HEK293 (cell line): ENCODE results near the gene KDM3B.
"Not testable (repeated sequence)": the region's sequence is repeated elsewhere in the genome, so short reads cannot be mapped to it uniquely, and the experiment has no call there.

ENCODE experiments used
- CTCF ChIA-PET: fragments of 350-600 bp; formaldehyde crosslinking; extraction: SDS; loops from one replicate; lab custom pipeline; 2021; ENCODE audit warnings: antibody characterized with exemption; lab: Yijun Ruan, JAX
- POLR2A ChIA-PET: fragments of 300-600 bp; formaldehyde crosslinking; extraction: SDS; loops from one replicate; lab custom pipeline; 2020; ENCODE audit warnings: antibody characterized with exemption, inconsistent platforms; lab: Yijun Ruan, JAX
- H3K27ac ChIP-seq: fragments of 200-500 bp; sonication (Bioruptor generic); 2 replicates; pipeline ENCODE4 v1.5.1; 2014; ENCODE audit warnings: low read depth, low read length, control low read depth, inconsistent platforms; ENCODE audit errors: extremely low read depth
- H3K36me3 ChIP-seq, 2 experiments: fragments of 200-500 bp in 1 of 2; sonication (Bioruptor generic) in 1 of 2; 1 replicate in 1 of 2; 2 replicates in 1 of 2; pipeline ENCODE4 v1.5.1; 2014 to 2017; ENCODE audit warnings: inconsistent platforms in 2 of 2, low read length in 2 of 2; ENCODE audit not compliant: control insufficient read depth in 2 of 2, insufficient read depth in 1 of 2
- H3K4me1 ChIP-seq: fragments of 200-500 bp; sonication (Bioruptor generic); 2 replicates; pipeline ENCODE4 v1.5.1; 2014; ENCODE audit warnings: mild to moderate bottlenecking, low read length, inconsistent platforms; ENCODE audit not compliant: control insufficient read depth, insufficient read depth
- H3K4me3 ChIP-seq: 2 replicates; pipeline ENCODE4 v1.5.1; 2011; ENCODE audit warnings: low read depth, mild to moderate bottlenecking, control low read depth, low read length, moderate library complexity
- H3K9me3 ChIP-seq: fragments of 200-500 bp; sonication (Bioruptor generic); 2 replicates; pipeline ENCODE4 v1.5.1; 2014; ENCODE audit warnings: low read depth, low read length, inconsistent platforms; ENCODE audit not compliant: control insufficient read depth, insufficient read depth
- AEBP2 ChIP-seq: fragments of 450-650 bp; formaldehyde crosslinking; IDR thresholded peaks from 2 replicates; pipeline ENCODE4 v1.5.1; 2016; ENCODE audit warnings: missing biosample characterization, missing genetic modification characterization, borderline replicate concordance
- HOXD13 ChIP-seq: sonication (generic); formaldehyde crosslinking; IDR thresholded peaks from 2 replicates; pipeline ENCODE4 v1.8.0; 2022; ENCODE audit warnings: missing genetic modification reagents, borderline replicate concordance
- PRDM10 ChIP-seq: fragments of 450-650 bp; formaldehyde crosslinking; IDR thresholded peaks from 2 replicates; pipeline ENCODE4 v1.5.1; 2016; ENCODE audit warnings: missing biosample characterization, missing genetic modification characterization
- TRIM28 ChIP-seq: IDR thresholded peaks from 2 replicates; pipeline ENCODE4 v1.6.1; 2011; ENCODE audit warnings: low read length, control low read depth, borderline replicate concordance
- ZNF132 ChIP-seq: fragments of 450-650 bp; formaldehyde crosslinking; IDR thresholded peaks from 2 replicates; pipeline ENCODE4 v1.5.1; 2017; ENCODE audit warnings: missing biosample characterization, missing genetic modification characterization, borderline replicate concordance
- ZNF174 ChIP-seq: fragments of 450-650 bp; formaldehyde crosslinking; IDR thresholded peaks from 2 replicates; pipeline ENCODE4 v1.5.0; 2017; ENCODE audit warnings: missing biosample characterization, mild to moderate bottlenecking, missing genetic modification characterization
- ZNF214 ChIP-seq: fragments of 450-650 bp; formaldehyde crosslinking; IDR thresholded peaks from 2 replicates; pipeline ENCODE4 v1.5.1; 2017; ENCODE audit warnings: missing biosample characterization, mild to moderate bottlenecking, missing genetic modification characterization, borderline replicate concordance
- ZNF324 ChIP-seq: fragments of 450-650 bp; formaldehyde crosslinking; IDR thresholded peaks from 2 replicates; pipeline ENCODE4 v1.5.1; 2016; ENCODE audit warnings: missing biosample characterization, missing genetic modification characterization
- ZNF366 ChIP-seq: fragments of 450-650 bp; formaldehyde crosslinking; conservative IDR thresholded peaks from 2 replicates; pipeline ENCODE4 v1.5.1; 2016; ENCODE audit warnings: missing biosample characterization, missing genetic modification characterization
- ZNF449 ChIP-seq: fragments of 450-650 bp; formaldehyde crosslinking; IDR thresholded peaks from 2 replicates; pipeline ENCODE4 v1.5.1; 2017; ENCODE audit warnings: missing biosample characterization, mild to moderate bottlenecking, missing genetic modification characterization, moderate library complexity
- ZNF660 ChIP-seq: fragments of 450-650 bp; IDR thresholded peaks from 2 replicates; pipeline ENCODE4 v1.5.1; 2018; ENCODE audit warnings: missing biosample characterization, mild to moderate bottlenecking, missing genetic modification characterization
- ZNF692 ChIP-seq: fragments of 450-650 bp; formaldehyde crosslinking; IDR thresholded peaks from 2 replicates; pipeline ENCODE4 v1.5.1; 2016; ENCODE audit warnings: missing biosample characterization, missing genetic modification characterization
- ZNF791 ChIP-seq: fragments of 450-650 bp; formaldehyde crosslinking; IDR thresholded peaks from 2 replicates; pipeline ENCODE4 v1.5.1; 2016; ENCODE audit warnings: missing biosample characterization, missing genetic modification characterization

KDM3B gene

GRCh38 chr5:138472353-138472752 lies 119.9 kb downstream of the KDM3B start:
- Histone ChIP-seq H3K36me3 (peaks cover 0 to 3% of the 10 kb centered on the region in 2 experiments; a peak in 1 of 3 replicates), H3K27ac (no peak overlapping the region), H3K4me1 (no peaks in the 10 kb centered on the region), H3K9me3 (no peaks in the 10 kb centered on the region), H3K4me3 (no peak overlapping the region)
- TF ChIP-seq AEBP2 (no peak), PRDM10 (0 out of 2 replicates have a peak, but pooled peaks have one; percentile 44), ZNF214 (tag by site-specific recombination) (no peak)
- ChIA-PET CTCF (interaction anchor here (1.1 kb wide), 1 partner anchor 75 kb away, joined by 3 read pairs; no protein-coding TSS in a partner anchor), POLR2A (no interaction called here)

- POLR2A ChIA-PET, H3K9me3 ChIP-seq, H3K27ac ChIP-seq, H3K4me1 ChIP-seq, H3K36me3 ChIP-seq, H3K4me3 ChIP-seq: not testable (repeated sequence)
- CTCF ChIA-PET, result interaction anchor here (0.7 to 1.1 kb wide), 2 partner anchors 39 to 75 kb away, joined by 3 read pairs; no protein-coding TSS in a partner anchor
Measured at GRCh38 chr5:138473151-138473550, 120.7 kb downstream of the KDM3B start.

- Histone ChIP-seq H3K9me3 (no peaks in the 10 kb centered on the region), H3K4me3 (no peak overlapping the region), H3K4me1 (no peaks in the 10 kb centered on the region), H3K27ac (no peak overlapping the region), H3K36me3 (no peaks in the 10 kb centered on the region)
- CTCF ChIA-PET, result interaction anchor here (1.4 kb wide), 1 partner anchor 12 kb away, joined by 4 read pairs; the partner anchor contains the start of gene EGR1
- POLR2A ChIA-PET, result no interaction called here
- no peak for TF ChIP-seq ZNF132 (tag by site-specific recombination)
- TF ChIP-seq ZNF791 (tag by site-specific recombination), result no peak
- TF ChIP-seq HOXD13 (CRISPR knock-in tag), result no peak
- no peak for TF ChIP-seq ZNF324 (tag by site-specific recombination)
- TF ChIP-seq TRIM28, result no peak
- TF ChIP-seq ZNF174, result no peak
- no peak for TF ChIP-seq ZNF366 (tag by site-specific recombination)
- TF ChIP-seq ZNF449 (tag by site-specific recombination), result no peak
- no peak for TF ChIP-seq ZNF660 (tag by site-specific recombination)
- no peak for TF ChIP-seq ZNF692
Measured at GRCh38 chr5:138476918-138477317, 124.4 kb downstream of the KDM3B start.
